ENCODE measurements around the gene LRMDA.

DNA sequence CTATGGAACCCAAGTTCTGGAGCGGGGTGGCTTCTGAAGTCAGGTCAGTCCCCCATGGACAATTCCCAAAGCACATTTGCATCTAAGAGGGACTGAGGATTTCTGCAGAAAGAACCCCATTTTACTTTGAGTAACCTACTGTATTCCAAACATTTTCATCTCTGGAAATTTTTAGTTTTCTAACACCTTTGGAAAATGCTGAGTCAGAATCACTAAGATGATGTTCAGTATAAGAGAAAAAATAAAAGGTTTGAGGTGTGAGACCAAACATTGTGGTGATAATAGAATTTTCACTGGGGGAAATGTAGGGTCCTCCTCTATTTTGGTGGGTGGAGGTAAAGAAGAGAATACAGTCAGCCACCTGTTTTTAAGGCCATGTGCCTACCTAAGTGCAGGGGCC lies 227.1 kb downstream of the LRMDA start:
- TF ChIP-seq, protein P1, sequence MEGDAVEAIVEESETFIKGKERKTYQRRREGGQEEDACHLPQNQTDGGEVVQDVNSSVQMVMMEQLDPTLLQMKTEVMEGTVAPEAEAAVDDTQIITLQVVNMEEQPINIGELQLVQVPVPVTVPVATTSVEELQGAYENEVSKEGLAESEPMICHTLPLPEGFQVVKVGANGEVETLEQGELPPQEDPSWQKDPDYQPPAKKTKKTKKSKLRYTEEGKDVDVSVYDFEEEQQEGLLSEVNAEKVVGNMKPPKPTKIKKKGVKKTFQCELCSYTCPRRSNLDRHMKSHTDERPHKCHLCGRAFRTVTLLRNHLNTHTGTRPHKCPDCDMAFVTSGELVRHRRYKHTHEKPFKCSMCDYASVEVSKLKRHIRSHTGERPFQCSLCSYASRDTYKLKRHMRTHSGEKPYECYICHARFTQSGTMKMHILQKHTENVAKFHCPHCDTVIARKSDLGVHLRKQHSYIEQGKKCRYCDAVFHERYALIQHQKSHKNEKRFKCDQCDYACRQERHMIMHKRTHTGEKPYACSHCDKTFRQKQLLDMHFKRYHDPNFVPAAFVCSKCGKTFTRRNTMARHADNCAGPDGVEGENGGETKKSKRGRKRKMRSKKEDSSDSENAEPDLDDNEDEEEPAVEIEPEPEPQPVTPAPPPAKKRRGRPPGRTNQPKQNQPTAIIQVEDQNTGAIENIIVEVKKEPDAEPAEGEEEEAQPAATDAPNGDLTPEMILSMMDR (conservative IDR thresholded peaks at IDR 0.05; ENCODE audit: low read depth, low read length) = no peak
- TF ChIP-seq, protein P2, sequence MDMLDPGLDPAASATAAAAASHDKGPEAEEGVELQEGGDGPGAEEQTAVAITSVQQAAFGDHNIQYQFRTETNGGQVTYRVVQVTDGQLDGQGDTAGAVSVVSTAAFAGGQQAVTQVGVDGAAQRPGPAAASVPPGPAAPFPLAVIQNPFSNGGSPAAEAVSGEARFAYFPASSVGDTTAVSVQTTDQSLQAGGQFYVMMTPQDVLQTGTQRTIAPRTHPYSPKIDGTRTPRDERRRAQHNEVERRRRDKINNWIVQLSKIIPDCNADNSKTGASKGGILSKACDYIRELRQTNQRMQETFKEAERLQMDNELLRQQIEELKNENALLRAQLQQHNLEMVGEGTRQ (IDR thresholded peaks at IDR 0.05; ENCODE audit: low read depth, low read length) = no peak
- TF ChIP-seq POLR2A (IDR thresholded peaks at IDR 0.05; ENCODE audit: low read depth, low read length) (no peak), CEBPB (IDR thresholded peaks at IDR 0.05; ENCODE audit: low read depth, low read length) (no peak), RAD21 (IDR thresholded peaks at IDR 0.05; ENCODE audit: low read length) (no peak), NFE2L2 (IDR thresholded peaks at IDR 0.05; ENCODE audit: low read depth, low read length) (no peak)

All from IMR-90 (cell line).